HepG2 (cell line): ENCODE data around the gene TEX14. TPM values are rescaled to one million over a fixed set of nuclear protein-coding genes. Genes with fewer than 3 reads are reported as not detected.
A peak's percentile ranks its signal among the peaks of the same experiment; 100 is the strongest.
"Not testable (repeated sequence)": the region's sequence is repeated elsewhere in the genome, so short reads cannot be mapped to it uniquely, and the experiment has no call there.

Experiments
- ATAC-seq: fragments of 200-7000 bp; cut with Tn5 transposase; 3 replicates; pipeline ENCODE4 v1.9.1; 2020; ENCODE audit warnings: mild to moderate bottlenecking, moderate library complexity
- BruUV-seq: library from RNA; stranded (reverse); fragments of 400-500 nt; replicated peaks from 2 replicates; lab custom pipeline; 2021; lab: Mats Ljungman, UMichigan
- CTCF ChIA-PET: fragments of 300-600 bp; formaldehyde crosslinking; extraction: SDS; loops from one replicate; lab custom pipeline; 2021; ENCODE audit warnings: low total read pairs, inconsistent platforms, low intra/inter-chr PET ratio; lab: Yijun Ruan, JAX
- POLR2A ChIA-PET: fragments of 350-600 bp; sonication (Branson Sonifier 250); formaldehyde crosslinking; loops from one replicate; lab custom pipeline; 2020; ENCODE audit warnings: antibody characterized with exemption, inconsistent platforms; lab: Yijun Ruan, JAX
- DNase-seq: peaks from one replicate; pipeline ENCODE4 v3.0.0-alpha.2; 2015; ENCODE audit warnings: low spot score
- FAIRE-seq: peaks from 3 replicates; lab custom pipeline; 2011; peaks lifted over from hg19 to GRCh38; lab: Jason Lieb, UNC
- H2AFZ ChIP-seq: one replicate; pipeline ENCODE4 v1.6.1; 2011; ENCODE audit warnings: low read length, inconsistent platforms
- H3K27ac ChIP-seq: fragments of 300-600 bp; 3 replicates; pipeline ENCODE4 v1.8.0; 2011; ENCODE audit warnings: mixed run types, mild to moderate bottlenecking, mixed read lengths, low read length, inconsistent platforms; ENCODE audit not compliant: insufficient read depth; ENCODE audit errors: extremely low read length
- H3K27me3 ChIP-seq, 2 experiments: fragments of 200-600 bp in 1 of 2; 2 replicates in 1 of 2; 3 replicates in 1 of 2; pipeline versions ENCODE4 v1.6.0 to v1.8.0; 2011; ENCODE audit warnings: low read length in 2 of 2, mild to moderate bottlenecking in 2 of 2, moderate library complexity in 2 of 2, inconsistent platforms in 1 of 2; ENCODE audit not compliant: insufficient read depth in 2 of 2, control insufficient read depth in 1 of 2
- H3K36me3 ChIP-seq, 2 experiments: fragments of 200-600 bp in 1 of 2; replicated peaks in 1 of 2; 2 replicates in 1 of 2; 3 replicates in 1 of 2; pipeline versions ENCODE4 v1.5.1 to v1.8.0; 2011; ENCODE audit warnings: low read length in 2 of 2, inconsistent platforms in 1 of 2; ENCODE audit not compliant: insufficient read depth in 2 of 2, control insufficient read depth in 1 of 2
- H3K4me1 ChIP-seq: 2 replicates; pipeline ENCODE4 v1.5.1; 2012; ENCODE audit warnings: low read length, inconsistent platforms; ENCODE audit not compliant: insufficient read depth
- H3K4me2 ChIP-seq: 2 replicates; pipeline ENCODE4 v1.6.0; 2011; ENCODE audit warnings: low read depth, low read length, inconsistent platforms
- H3K4me3 ChIP-seq, 3 experiments: fragments of 200-600 bp in 1 of 3; sonication (generic), shearing (Covaris generic) in 1 of 3; replicated peaks in 1 of 3; 2 replicates each; pipeline ENCODE4 v1.5.1; 2011 to 2016; ENCODE audit warnings: low read length in 3 of 3, inconsistent platforms in 2 of 3, low read depth in 2 of 3, mild to moderate bottlenecking in 2 of 3, control low read depth in 1 of 3, mixed read lengths in 1 of 3; ENCODE audit not compliant: insufficient read depth in 1 of 3
- H3K79me2 ChIP-seq: one replicate; pipeline ENCODE4 v1.6.1; 2011; ENCODE audit warnings: low read length, inconsistent platforms; ENCODE audit not compliant: insufficient read depth
- H3K9ac ChIP-seq: 2 replicates; pipeline ENCODE4 v1.6.0; 2011; ENCODE audit warnings: mild to moderate bottlenecking, low read depth, low read length, inconsistent platforms; ENCODE audit not compliant: insufficient read depth
- H3K9me3 ChIP-seq: 2 replicates; pipeline ENCODE4 v1.5.1; 2012; ENCODE audit warnings: mild to moderate bottlenecking, low read length
- H4K20me1 ChIP-seq: 2 replicates; pipeline ENCODE4 v1.6.0; 2011; ENCODE audit warnings: inconsistent platforms, mild to moderate bottlenecking, low read length, moderate library complexity; ENCODE audit not compliant: insufficient read depth
- FOSL2 ChIP-seq: sonication (generic); formaldehyde crosslinking; IDR thresholded peaks from 2 replicates; pipeline ENCODE4 v1.4.0; 2020; ENCODE audit warnings: missing genetic modification reagents
- GATAD2A ChIP-seq: IDR thresholded peaks from 2 replicates; pipeline ENCODE4 v1.6.1; 2016
- MAFK ChIP-seq, 2 experiments: IDR thresholded peaks in 1 of 2; conservative IDR thresholded peaks in 1 of 2; 2 replicates each; pipeline ENCODE4 v1.6.1; 2011; ENCODE audit warnings: improper control_type of control experiment in 2 of 2, low read length in 2 of 2
- MBNL3 ChIP-seq: fragments of 250-450 bp; sonication (Bioruptor Pico); conservative IDR thresholded peaks from 2 replicates; pipeline ENCODE4 v1.8.0; 2022; ENCODE audit warnings: mild to moderate bottlenecking, inconsistent platforms
- TFAP4 ChIP-seq: sonication (generic); IDR thresholded peaks from 2 replicates; pipeline ENCODE4 v1.6.1; 2016; ENCODE audit warnings: low read depth, borderline replicate concordance
- THAP11 ChIP-seq: IDR thresholded peaks from 2 replicates; pipeline ENCODE4 v1.6.1; 2016; ENCODE audit warnings: missing biosample characterization, missing genetic modification reagents
- UBTF ChIP-seq: sonication (generic); formaldehyde crosslinking; IDR thresholded peaks from 2 replicates; pipeline ENCODE4 v1.4.0; 2020; ENCODE audit warnings: mild to moderate bottlenecking, missing genetic modification reagents
- ZMYM2 ChIP-seq: sonication (generic); formaldehyde crosslinking; IDR thresholded peaks from 2 replicates; pipeline ENCODE4 v1.8.0; 2022; ENCODE audit warnings: mild to moderate bottlenecking, missing genetic modification reagents
- ZNF256 ChIP-seq: sonication (generic); formaldehyde crosslinking; conservative IDR thresholded peaks from 2 replicates; pipeline ENCODE4 v1.4.0; 2020; ENCODE audit warnings: missing genetic modification reagents
- ZNF260 ChIP-seq: sonication (generic); formaldehyde crosslinking; IDR thresholded peaks from 2 replicates; pipeline ENCODE4 v1.4.0; 2020; ENCODE audit warnings: missing genetic modification reagents, low read depth, mild to moderate bottlenecking, borderline replicate concordance
- ZNF781 ChIP-seq: sonication (generic); formaldehyde crosslinking; IDR thresholded peaks from 2 replicates; pipeline ENCODE4 v1.5.1; 2020; ENCODE audit warnings: borderline replicate concordance, mild to moderate bottlenecking, missing genetic modification reagents; ENCODE audit errors: not compliant biosample characterization
- ZNF790 ChIP-seq: sonication (generic); formaldehyde crosslinking; IDR thresholded peaks from 2 replicates; pipeline ENCODE4 v1.8.0; 2022; ENCODE audit warnings: missing genetic modification reagents, mild to moderate bottlenecking, borderline replicate concordance
- WGBS: methylation state at CpG from one replicate; pipeline ENCODE4 v1.1.6; 2017; ENCODE audit warnings: low lambda C conversion rate; 5-methylcytosine and 5-hydroxymethylcytosine counted together
- in situ Hi-C: cut with HindIII; loops from 2 replicates; pipeline ENCODE4 v1.10.0; 2017; ENCODE audit warnings: low pct_unique_long_range_greater_than_20kb; ENCODE audit not compliant: extremely low pct_ligation_motif_present
- intact Hi-C: fragments of 100-400 bp; cut with micrococcal nuclease; formaldehyde crosslinking; loops from one replicate; pipeline ENCODE4 v1.10.0; 2022; ENCODE audit not compliant: unreplicated experiment
- polyA plus RNA-seq, 8 experiments: library from polyadenylated mRNA; depleted of rRNA in 3 of 8; stranded (reverse) in 7 of 8; unstranded in 1 of 8; fragments of >200 nt; fragmentation: Illumina TruSeq in 4 of 8; extraction: Trizol in 4 of 8; gene quantifications; 2 replicates each; pipeline versions ENCODE4 v1.2.1 to v1.2.3, GENCODE V29; 2011 to 2016; ENCODE audit warnings: low read depth in 4 of 8, missing spikeins in 1 of 8, mixed read lengths in 1 of 8; ENCODE audit not compliant: insufficient read depth in 1 of 8
- total RNA-seq, 5 experiments: library from RNA; depleted of rRNA; stranded (reverse); fragments of >200 nt; fragmentation: Illumina TruSeq; extraction: Trizol; gene quantifications; 2 replicates each; pipeline ENCODE4 v1.2.3, GENCODE V29; 2016; ENCODE audit warnings: low read depth in 1 of 5

Gene TEX14
- total and polyA plus RNA-seq, 2 of the 13 experiments (the other 11 are each of a cell fraction or from before 2014, with no cell fraction given): 0.04 to 0.07 TPM

- Histone ChIP-seq H3K4me3 (peak overlapping the region in 2 of 3 experiments; percentile 35 to 59; a peak in 2 of 6 replicates), H3K27ac (peak overlapping the region; percentile 88), H3K9ac (peak overlapping the region; percentile 96), H2AFZ (peak overlapping the region; percentile 94), H3K4me2 (peak overlapping the region; percentile 82), H3K4me1 (peaks cover 14% of the 10 kb centered on the region)
- CTCF ChIA-PET, H3K9me3 ChIP-seq, H3K36me3 ChIP-seq, intact Hi-C loops, BruUV-seq, FAIRE-seq, in situ Hi-C loops, H4K20me1 ChIP-seq, H3K79me2 ChIP-seq, H3K27me3 ChIP-seq, DNase-seq: not testable (repeated sequence)
- POLR2A ChIA-PET: interaction anchor here (0.6 to 5.6 kb wide), 14 partner anchors 10 to 497 kb away, joined by 3 to 154 read pairs (median 4); partner anchors contain the start of genes MTMR4, PRR11, RAD51C and SKA2
- ATAC-seq: peak; percentile 8; the same call in 2 of the 3 replicates
- 56% methylated on average over 10 of the region's 10 CpGs for WGBS
- TF ChIP-seq ZNF790 (CRISPR knock-in tag) (0 out of 2 replicates have a peak, but pooled peaks have one; percentile 17), MAFK (conservative IDR thresholded peaks at IDR 0.05 in 1 of 2, IDR thresholded peaks at IDR 0.05 in 1 of 2; ENCODE audit: low read length in 2 of 2) (peak in 1 of 2 experiments; percentile 26; a peak in 1 of 4 replicates), GATAD2A (CRISPR knock-in tag) (0 out of 2 replicates have a peak, but pooled peaks have one; percentile 9), TFAP4 (peak; percentile 12; the same call in 1 of the 2 replicates), ZMYM2 (CRISPR knock-in tag) (peak; percentile 30; the same call in 1 of the 2 replicates)
These were observed 33.7 kb downstream of the TEX14 start for GRCh38 chr17:58657962-58658803.

GRCh38 chr17:58648236-58648635, 43.6 kb downstream of the TEX14 start:
- H3K36me3 ChIP-seq: no peaks in the 10 kb centered on the region
- TF ChIP-seq FOSL2 (no peak), THAP11 (CRISPR knock-in tag) (no peak), UBTF (CRISPR knock-in tag) (no peak), ZNF781 (CRISPR knock-in tag) (no peak), ZNF256 (CRISPR knock-in tag) (no peak), MBNL3 (CRISPR knock-in tag) (no peak), ZNF260 (no peak)
- ATAC-seq (peak; percentile 31; the same call in 1 of the 3 replicates), FAIRE-seq (no peak), DNase-seq (no peak)
- H2AFZ ChIP-seq: no peak overlapping the region
- ChIA-PET POLR2A (interaction anchor here (1.1 to 3.0 kb wide), 2 partner anchors 11 to 17 kb away, joined by 4 to 16 read pairs; no protein-coding TSS in a partner anchor), CTCF (no interaction called here)
- H3K27ac ChIP-seq: no peak overlapping the region
- intact Hi-C loops (no loop called here), in situ Hi-C loops (no loop called here)
- BruUV-seq: no TSS peak
- H3K27me3 ChIP-seq: peaks cover 0 to 3% of the 10 kb centered on the region in 2 experiments; a peak in 2 of 5 replicates
- no peak overlapping the region for H3K4me3 ChIP-seq
- no peaks in the 10 kb centered on the region for H3K79me2 ChIP-seq
- H3K9ac ChIP-seq: no peak overlapping the region
- no peaks in the 10 kb centered on the region for H4K20me1 ChIP-seq
- H3K4me2 ChIP-seq: no peak overlapping the region
- no peaks in the 10 kb centered on the region for H3K9me3 ChIP-seq
- no peaks in the 10 kb centered on the region for H3K4me1 ChIP-seq
